CD14-positive monocyte (primary cell): ENCODE data around the gene MLYCD. TPM values are rescaled to one million over a fixed set of nuclear protein-coding genes. Genes with fewer than 3 reads are reported as not detected.

Experiments used
- DNase-seq, 3 donors: peaks; one replicate each; pipeline ENCODE4 v3.0.0-alpha.2; 2011 to 2022
- H2AFZ ChIP-seq: 2 replicates; pipeline ENCODE4 v1.6.0; 2012; ENCODE audit warnings: mild to moderate bottlenecking, low read depth, low read length, inconsistent platforms; ENCODE audit not compliant: insufficient read depth, poor library complexity, severe bottlenecking
- H3K27ac ChIP-seq, 2 donors: 1 replicate in 1 of 2; 2 replicates in 1 of 2; pipeline ENCODE4 v1.5.1; 2012 to 2013; ENCODE audit warnings: low read length in 2 of 2, control low read depth in 1 of 2, inconsistent platforms in 1 of 2, low read depth in 1 of 2, mild to moderate bottlenecking in 1 of 2
- H3K27me3 ChIP-seq, 2 donors: one replicate each; pipeline versions ENCODE4 v1.6.0 to v1.6.1; 2011 to 2013; ENCODE audit warnings: low read length in 2 of 2; ENCODE audit not compliant: control insufficient read depth in 2 of 2, insufficient read depth in 2 of 2
- H3K36me3 ChIP-seq, 2 donors: replicated peaks in 1 of 2; 1 replicate in 1 of 2; 2 replicates in 1 of 2; pipeline versions ENCODE4 v1.5.1 to v1.6.1; 2012 to 2013; ENCODE audit warnings: low read length in 2 of 2, control low read depth in 1 of 2, inconsistent platforms in 1 of 2, mild to moderate bottlenecking in 1 of 2; ENCODE audit not compliant: insufficient read depth in 2 of 2, control insufficient read depth in 1 of 2
- H3K4me1 ChIP-seq, 2 donors: 1 replicate in 1 of 2; 2 replicates in 1 of 2; pipeline versions ENCODE4 v1.5.1 to v1.6.1; 2012 to 2013; ENCODE audit warnings: low read length in 2 of 2, control low read depth in 1 of 2, inconsistent platforms in 1 of 2, mild to moderate bottlenecking in 1 of 2, moderate library complexity in 1 of 2; ENCODE audit not compliant: insufficient read depth in 2 of 2, control insufficient read depth in 1 of 2
- H3K4me2 ChIP-seq: replicated peaks from 2 replicates; pipeline ENCODE3; 2012; ENCODE audit warnings: low read length, moderate library complexity, mild to moderate bottlenecking; ENCODE audit not compliant: poor library complexity, severe bottlenecking; ENCODE audit errors: extremely low read depth
- H3K4me3 ChIP-seq, 3 experiments: fragments of 200-600 bp in 1 of 3; sonication (generic) in 1 of 3; replicated peaks in 1 of 3; 1 replicate in 2 of 3; 2 replicates in 1 of 3; pipeline ENCODE4 v1.5.1; 2011 to 2013; ENCODE audit warnings: low read length in 3 of 3, mild to moderate bottlenecking in 3 of 3, control low read depth in 2 of 3, low read depth in 2 of 3, inconsistent platforms in 1 of 3, moderate library complexity in 1 of 3
- H3K79me2 ChIP-seq: 2 replicates; pipeline ENCODE4 v1.6.0; 2012; ENCODE audit warnings: mild to moderate bottlenecking, control low read depth, inconsistent platforms, low read length, moderate library complexity; ENCODE audit not compliant: insufficient read depth
- H3K9ac ChIP-seq: 2 replicates; pipeline ENCODE4 v1.6.0; 2017; ENCODE audit warnings: low read length, mild to moderate bottlenecking; ENCODE audit not compliant: insufficient read depth, poor library complexity, severe bottlenecking
- H3K9me3 ChIP-seq, 2 donors: replicated peaks in 1 of 2; 1 replicate in 1 of 2; 2 replicates in 1 of 2; pipeline versions ENCODE4 v1.5.1 to v1.6.1; 2012 to 2013; ENCODE audit warnings: low read length in 2 of 2, control low read depth in 1 of 2; ENCODE audit not compliant: control insufficient read depth in 1 of 2, insufficient read depth in 1 of 2
- H4K20me1 ChIP-seq: 2 replicates; pipeline ENCODE4 v1.6.0; 2012; ENCODE audit warnings: mild to moderate bottlenecking, low read length, control low read depth, moderate library complexity; ENCODE audit not compliant: insufficient read depth
- H3K27ac Mint-ChIP-seq, 7 donors: one replicate each; pipeline ENCODE4 v1.8.0; 2020; ENCODE audit warnings: mild to moderate bottlenecking in 7 of 7, mixed read lengths in 7 of 7, moderate library complexity in 6 of 7, inconsistent platforms in 2 of 7
- H3K27me3 Mint-ChIP-seq, 3 donors: one replicate each; pipeline ENCODE4 v1.8.0; 2021 to 2022; ENCODE audit warnings: low read depth in 3 of 3, mild to moderate bottlenecking in 3 of 3, mixed read lengths in 3 of 3, moderate library complexity in 3 of 3, inconsistent platforms in 1 of 3
- H3K36me3 Mint-ChIP-seq, 2 donors: one replicate each; pipeline ENCODE4 v1.8.0; 2020; ENCODE audit warnings: mixed read lengths in 2 of 2, inconsistent platforms in 1 of 2, mild to moderate bottlenecking in 1 of 2
- H3K4me1 Mint-ChIP-seq: one replicate; pipeline ENCODE4 v1.8.0; 2020; ENCODE audit warnings: mild to moderate bottlenecking, mixed read lengths
- H3K4me3 Mint-ChIP-seq, 2 donors: one replicate each; pipeline ENCODE4 v1.8.0; 2020; ENCODE audit warnings: mild to moderate bottlenecking in 2 of 2, mixed read lengths in 2 of 2, moderate library complexity in 1 of 2
- H3K9me3 Mint-ChIP-seq, 7 donors: one replicate each; pipeline ENCODE4 v1.8.0; 2020 to 2022; ENCODE audit warnings: mixed read lengths in 7 of 7, mild to moderate bottlenecking in 6 of 7, moderate library complexity in 6 of 7, inconsistent platforms in 2 of 7
- WGBS: methylation state at CpG from one replicate; pipeline ENCODE4 v1.1.5; 2013; ENCODE audit warnings: missing lambda C conversion rate; ENCODE audit not compliant: insufficient coverage; 5-methylcytosine and 5-hydroxymethylcytosine counted together
- intact Hi-C, 2 donors: fragments of 100-400 bp; cut with micrococcal nuclease; formaldehyde crosslinking; loops; one replicate each; pipeline versions ENCODE4 v1.15.0 to v1.15.1; 2023
- polyA plus RNA-seq, 3 donors: library from polyadenylated mRNA; depleted of rRNA in 1 of 3; unstranded in 2 of 3; stranded (reverse) in 1 of 3; fragments of 300-500 nt in 2 of 3; fragments of >200 nt in 1 of 3; fragmentation: Illumina TruSeq in 2 of 3; gene quantifications; 1 replicate in 2 of 3; 2 replicates in 1 of 3; pipeline ENCODE4 v1.2.3, GENCODE V29; 2012 to 2021
- TF ChIP-seq, protein P1 (sequence below): fragments of 200-600 bp; IDR thresholded peaks from one replicate; pipeline ENCODE4 v1.8.0; 2022; ENCODE audit warnings: antibody characterized with exemption, mild to moderate bottlenecking

Gene MLYCD
- polyA plus RNA-seq, 3 donors, result 1.2 to 2.4 (median 1.3) TPM

- peak overlapping the region in 3 of 7 donors; percentile 43 to 65 (median 63) for H3K27ac Mint-ChIP-seq
- Histone ChIP-seq H3K27me3 (no peaks in the 10 kb centered on the region), H3K4me1 (peaks cover 16 to 17% of the 10 kb centered on the region in 2 donors), H3K9me3 (no peaks in the 10 kb centered on the region), H4K20me1 (no peaks in the 10 kb centered on the region), H3K27ac (peak overlapping the region in 1 of 2 donors; percentile 72), H3K4me3 (no peak overlapping the region), H3K36me3 (no peaks in the 10 kb centered on the region), H3K79me2 (no peaks in the 10 kb centered on the region), H3K4me2 (no peak overlapping the region), H2AFZ (no peak overlapping the region), H3K9ac (no peak overlapping the region)
- WGBS, result 97% methylated on average over 12 of the region's 18 CpGs
- H3K4me1 Mint-ChIP-seq, result peaks cover 13% of the 10 kb centered on the region
- peaks cover 7 to 9% of the 10 kb centered on the region in 2 donors for H3K36me3 Mint-ChIP-seq
- TF ChIP-seq, protein P1, sequence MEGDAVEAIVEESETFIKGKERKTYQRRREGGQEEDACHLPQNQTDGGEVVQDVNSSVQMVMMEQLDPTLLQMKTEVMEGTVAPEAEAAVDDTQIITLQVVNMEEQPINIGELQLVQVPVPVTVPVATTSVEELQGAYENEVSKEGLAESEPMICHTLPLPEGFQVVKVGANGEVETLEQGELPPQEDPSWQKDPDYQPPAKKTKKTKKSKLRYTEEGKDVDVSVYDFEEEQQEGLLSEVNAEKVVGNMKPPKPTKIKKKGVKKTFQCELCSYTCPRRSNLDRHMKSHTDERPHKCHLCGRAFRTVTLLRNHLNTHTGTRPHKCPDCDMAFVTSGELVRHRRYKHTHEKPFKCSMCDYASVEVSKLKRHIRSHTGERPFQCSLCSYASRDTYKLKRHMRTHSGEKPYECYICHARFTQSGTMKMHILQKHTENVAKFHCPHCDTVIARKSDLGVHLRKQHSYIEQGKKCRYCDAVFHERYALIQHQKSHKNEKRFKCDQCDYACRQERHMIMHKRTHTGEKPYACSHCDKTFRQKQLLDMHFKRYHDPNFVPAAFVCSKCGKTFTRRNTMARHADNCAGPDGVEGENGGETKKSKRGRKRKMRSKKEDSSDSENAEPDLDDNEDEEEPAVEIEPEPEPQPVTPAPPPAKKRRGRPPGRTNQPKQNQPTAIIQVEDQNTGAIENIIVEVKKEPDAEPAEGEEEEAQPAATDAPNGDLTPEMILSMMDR, result no peak
- H3K9me3 Mint-ChIP-seq, result peaks cover 0 to 11% (median 2%) of the 10 kb centered on the region in 7 donors
- no peak overlapping the region for H3K4me3 Mint-ChIP-seq
- intact Hi-C loops, result no loop called here
- DNase-seq, result no peak
- H3K27me3 Mint-ChIP-seq, result peaks cover 3 to 7% (median 7%) of the 10 kb centered on the region in 3 donors
Observed at GRCh38 chr16:83937922-83938885, 39.3 kb downstream of the MLYCD start.

- Mint-ChIP-seq H3K27ac (peak overlapping the region; percentile 48 to 90 (median 78)), H3K4me3 (peak overlapping the region; percentile 18 to 40), H3K4me1 (peaks cover 13% of the 10 kb centered on the region), H3K36me3 (peaks cover 7 to 9% of the 10 kb centered on the region in 2 donors), H3K9me3 (peaks cover 0 to 11% (median 2%) of the 10 kb centered on the region in 7 donors), H3K27me3 (peaks cover 7 to 9% (median 7%) of the 10 kb centered on the region in 3 donors)
- H3K36me3 ChIP-seq, result no peaks in the 10 kb centered on the region
- no peaks in the 10 kb centered on the region for H4K20me1 ChIP-seq
- WGBS, result 81% methylated on average over 6 of the region's 12 CpGs
- H3K27ac ChIP-seq, result peak overlapping the region; percentile 51 to 72
- peak overlapping the region in 1 of 3 experiments; percentile 41 for H3K4me3 ChIP-seq
- intact Hi-C loops, result no loop called here
- peaks cover 16 to 17% of the 10 kb centered on the region in 2 donors for H3K4me1 ChIP-seq
- no peaks in the 10 kb centered on the region for H3K79me2 ChIP-seq
- peak; percentile 67 to 80 (median 71) for DNase-seq
- H3K9me3 ChIP-seq, result no peaks in the 10 kb centered on the region
- H2AFZ ChIP-seq, result peak overlapping the region; percentile 68
- H3K4me2 ChIP-seq, result peak overlapping the region; percentile 48
- no peak overlapping the region for H3K9ac ChIP-seq
- H3K27me3 ChIP-seq, result no peaks in the 10 kb centered on the region
- TF ChIP-seq, protein P1, result no peak
Observed at GRCh38 chr16:83939266-83939855, 40.4 kb downstream of the MLYCD start.
